RPMI8226 (cell line): Measurements from ENCODE around the gene GAK.

Experiments used
- DNase-seq: peaks from one replicate; pipeline ENCODE4 v3.0.0-alpha.2; 2015

Gene GAK

DNA sequence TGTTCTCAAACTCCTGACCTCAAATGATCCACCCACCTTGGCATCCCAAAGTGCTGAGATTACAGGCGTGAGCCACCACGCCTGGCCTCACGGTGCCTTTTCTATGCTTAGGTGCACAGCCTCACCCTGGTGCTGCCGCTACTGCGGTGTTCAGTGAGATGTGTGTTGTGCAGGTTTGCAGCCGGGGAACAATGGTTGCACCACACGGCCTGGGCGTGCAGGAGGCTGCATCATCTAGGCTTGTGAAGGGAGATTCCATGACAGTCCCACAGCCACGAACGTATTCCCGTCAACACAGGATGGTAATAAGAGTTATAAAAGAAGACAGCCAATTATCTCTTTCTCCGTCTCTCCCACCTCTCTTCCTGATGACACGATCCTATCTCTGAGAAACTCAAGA lies 128.2 kb downstream of the GAK start:
- DNase-seq = no peak

DNA sequence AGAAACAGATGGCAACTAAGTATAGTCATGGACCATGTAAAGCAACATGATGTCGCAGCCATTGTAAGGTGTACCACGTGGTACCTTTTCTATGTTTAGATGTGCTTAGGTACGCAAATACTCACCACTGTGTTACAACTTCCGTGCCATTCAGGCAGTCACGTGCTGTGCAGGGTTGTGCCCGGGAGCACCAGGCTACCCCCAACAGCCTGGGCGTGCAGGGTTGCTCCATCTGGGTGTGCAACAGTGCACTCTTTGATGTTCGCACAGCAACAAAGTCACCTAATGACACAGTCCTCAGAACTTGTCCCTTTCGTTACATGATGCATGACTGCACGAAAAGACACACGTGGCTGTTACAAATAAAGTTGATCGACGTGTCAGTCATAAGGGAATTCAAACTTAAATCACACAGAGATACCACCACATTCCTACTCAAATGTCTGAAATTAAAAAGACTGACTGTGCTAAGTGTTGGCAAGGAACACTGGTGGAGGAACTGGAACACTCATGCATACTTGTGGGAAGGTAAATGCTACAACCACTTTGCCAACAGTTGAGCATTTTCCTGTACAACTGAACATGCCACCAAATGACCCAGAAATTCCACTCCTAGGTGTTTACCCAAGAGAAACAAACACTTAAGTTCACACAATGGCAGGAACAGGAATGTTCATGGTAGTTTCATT lies 130.5 kb downstream of the GAK start:
- no peak for DNase-seq
